Mesothelial cell of epicardium (in vitro differentiated cells): ENCODE data around the gene ACTMAP. TPM values are rescaled to one million over a fixed set of nuclear protein-coding genes. Genes with fewer than 3 reads are reported as not detected.

Source experiments
- DNase-seq, 2 experiments: peaks; one replicate each; pipeline ENCODE4 v3.0.0; 2021; ENCODE audit warnings: low spot score in 2 of 2; ENCODE audit not compliant: unreplicated experiment in 2 of 2
- H3K27ac Mint-ChIP-seq: 2 replicates; pipeline ENCODE4 v1.8.0; 2021; ENCODE audit warnings: mixed read lengths
- H3K27me3 Mint-ChIP-seq: 2 replicates; pipeline ENCODE4 v1.8.0; 2021; ENCODE audit warnings: low read depth, mixed read lengths
- H3K36me3 Mint-ChIP-seq: 2 replicates; pipeline ENCODE4 v1.8.0; 2021; ENCODE audit warnings: mixed read lengths
- H3K4me1 Mint-ChIP-seq: 2 replicates; pipeline ENCODE4 v1.8.0; 2021; ENCODE audit warnings: mixed read lengths
- H3K4me3 Mint-ChIP-seq: 2 replicates; pipeline ENCODE4 v1.8.0; 2021; ENCODE audit warnings: mild to moderate bottlenecking, moderate library complexity, mixed read lengths
- H3K9me3 Mint-ChIP-seq: 2 replicates; pipeline ENCODE4 v1.8.0; 2021; ENCODE audit warnings: mixed read lengths
- CTCF ChIP-seq: fragments of 200-600 bp; sonication (generic); IDR thresholded peaks from one replicate; pipeline ENCODE4 v1.5.0; 2021; ENCODE audit warnings: antibody characterized with exemption; ENCODE audit not compliant: unreplicated experiment
- total RNA-seq: library from RNA; stranded (reverse); gene quantifications from 3 replicates; pipeline ENCODE4 v1.2.1, GENCODE V29; 2021

ACTMAP gene
- total RNA-seq, 1 donor from 2014 or later: 15.0 TPM

GRCh38 chr19:40709817-40710216, 40.5 kb downstream of the ACTMAP start:
- Mint-ChIP-seq H3K4me3 (no peak overlapping the region), H3K27me3 (no peaks in the 10 kb centered on the region), H3K9me3 (no peaks in the 10 kb centered on the region), H3K4me1 (peaks cover 10% of the 10 kb centered on the region), H3K27ac (no peak overlapping the region), H3K36me3 (peaks cover 33% of the 10 kb centered on the region)
- DNase-seq: no peak
- TF ChIP-seq CTCF: no peak

- Mint-ChIP-seq H3K9me3 (no peaks in the 10 kb centered on the region), H3K36me3 (peaks cover 40% of the 10 kb centered on the region), H3K27me3 (no peaks in the 10 kb centered on the region), H3K4me3 (no peak overlapping the region), H3K27ac (no peak overlapping the region), H3K4me1 (no peaks in the 10 kb centered on the region)
- DNase-seq: no peak
- TF ChIP-seq CTCF: no peak
Measured at GRCh38 chr19:40707615-40708014, 42.7 kb downstream of the ACTMAP start.

GRCh38 chr19:40705950-40706619, 44.2 kb downstream of the ACTMAP start:
- Mint-ChIP-seq H3K4me3 (no peak overlapping the region), H3K27ac (peak overlapping the region; percentile 19), H3K36me3 (peaks cover 38% of the 10 kb centered on the region), H3K4me1 (no peaks in the 10 kb centered on the region), H3K27me3 (no peaks in the 10 kb centered on the region), H3K9me3 (no peaks in the 10 kb centered on the region)
- no peak for DNase-seq
- no peak for TF ChIP-seq CTCF

GRCh38 chr19:40705362-40705651, 45.0 kb downstream of the ACTMAP start:
- Mint-ChIP-seq H3K4me1 (no peaks in the 10 kb centered on the region), H3K36me3 (peaks cover 39% of the 10 kb centered on the region), H3K27ac (no peak overlapping the region), H3K9me3 (no peaks in the 10 kb centered on the region), H3K27me3 (no peaks in the 10 kb centered on the region), H3K4me3 (no peak overlapping the region)
- TF ChIP-seq CTCF: no peak
- DNase-seq: no peak

GRCh38 chr19:40704491-40705361, 45.6 kb downstream of the ACTMAP start:
- Mint-ChIP-seq H3K36me3 (peaks cover 37% of the 10 kb centered on the region), H3K9me3 (no peaks in the 10 kb centered on the region), H3K27me3 (no peaks in the 10 kb centered on the region), H3K27ac (no peak overlapping the region), H3K4me1 (no peaks in the 10 kb centered on the region), H3K4me3 (no peak overlapping the region)
- DNase-seq: no peak
- TF ChIP-seq CTCF: no peak
